Left colon (tissue), 2 donors: ENCODE measurements around the gene GNB1L. TPM values are rescaled to one million over a fixed set of nuclear protein-coding genes. Genes with fewer than 3 reads are reported as not detected.

Experiments
- ATAC-seq: fragments of 200-7000 bp; cut with Tn5 transposase; one replicate; pipeline ENCODE4 v1.9.1; 2020; ENCODE audit warnings: mild to moderate bottlenecking, moderate library complexity
- DNase-seq, 2 donors: peaks; one replicate each; pipeline ENCODE4 v3.0.0-alpha.2; 2020
- intact Hi-C, 2 donors: fragments of 100-400 bp; cut with DNase I in 1 of 2; cut with micrococcal nuclease in 1 of 2; formaldehyde crosslinking; loops; one replicate each; pipeline versions ENCODE4 v1.11.2 to v1.14.0; 2022; cut with DNase I, micrococcal nuclease
- long read RNA-seq: library from polyadenylated mRNA; unstranded; transcript quantifications from one replicate; pipeline ENCODE4 v2.0.0, GENCODE V29; 2021
- total RNA-seq, 2 donors: library from RNA; stranded (reverse); fragmentation: NEBNext Ultra II Directional; extraction: Animal tissue kit (Norgen Biotek cat#: 25700); gene quantifications; one replicate each; pipeline ENCODE4 v1.2.1, GENCODE V29; 2021
- donor health status: DM: no; HTN: no; CAD: no.
- donor health status: DM: yes; HTN: yes; CAD: no.

Gene GNB1L
- total RNA-seq = 1 to 10 TPM; 3.3 to 4.6 TPM
- long read RNA-seq, full-length matches to known transcripts = 13 of 24 reads
- long read RNA-seq, partial matches to known transcripts = 1 of 24 reads
- long read RNA-seq, other reads (novel, unspliced or antisense) = 10 of 24 reads

- intact Hi-C loops = no loop called here
- DNase-seq = peak; percentile 96 to 99
- peak; percentile 94 for ATAC-seq
Measured at GRCh38 chr22:19854778-19855503, at the start of gene GNB1L, which contains the start of gene RTL10. Gene GNB1L (minus strand): TSS chr22:19854874. CDS start chr22:19821355, 33,519 bp downstream. Gene RTL10 (minus strand): TSS chr22:19854874. CDS start chr22:19852261, 2,613 bp downstream.

GRCh38 chr22:19904174-19904856 is 49.6 kb upstream of the GNB1L start:
- DNase-seq (no peak), ATAC-seq (no peak)
- intact Hi-C loops = no loop called here

GRCh38 chr22:19903513-19903912 is 48.8 kb upstream of the GNB1L start:
- intact Hi-C loops = no loop called here
- ATAC-seq (no peak), DNase-seq (no peak)

GRCh38 chr22:19903031-19903430 is 48.4 kb upstream of the GNB1L start:
- intact Hi-C loops = no loop called here
- ATAC-seq (no peak), DNase-seq (no peak)

GRCh38 chr22:19902245-19902715 is 47.6 kb upstream of the GNB1L start:
- intact Hi-C loops = no loop called here
- ATAC-seq = no peak

GRCh38 chr22:19901577-19902244 is 47.0 kb upstream of the GNB1L start:
- DNase-seq = no peak
- no peak for ATAC-seq
- intact Hi-C loops = no loop called here

More at GRCh38 chr22:19902245-19902715, 47.6 kb upstream of the GNB1L start:
- DNase-seq = no peak

GRCh38 chr22:19900707-19901436 is 46.2 kb upstream of the GNB1L start:
- peak; percentile 99 for ATAC-seq
- peak; percentile 65 to 71 for DNase-seq
- intact Hi-C loops = no loop called here

GRCh38 chr22:19898831-19899567 is 44.3 kb upstream of the GNB1L start:
- DNase-seq (no peak), ATAC-seq (no peak)
- intact Hi-C loops = no loop called here

GRCh38 chr22:19898145-19898544 is 43.5 kb upstream of the GNB1L start:
- no peak for ATAC-seq
- DNase-seq = no peak
- intact Hi-C loops = no loop called here

GRCh38 chr22:19897726-19898125 is 43.1 kb upstream of the GNB1L start:
- ATAC-seq = no peak
- intact Hi-C loops = no loop called here
- no peak for DNase-seq

GRCh38 chr22:19896665-19897355 is 42.1 kb upstream of the GNB1L start:
- ATAC-seq = no peak
- no peak for DNase-seq
- intact Hi-C loops = no loop called here

- DNase-seq (no peak), ATAC-seq (no peak)
- intact Hi-C loops = no loop called here
Measured at GRCh38 chr22:19895160-19895849, 40.6 kb upstream of the GNB1L start.

- ATAC-seq (no peak), DNase-seq (no peak)
- intact Hi-C loops = no loop called here
Measured at GRCh38 chr22:19893363-19893762, 38.7 kb upstream of the GNB1L start.

- intact Hi-C loops = no loop called here
Measured at GRCh38 chr22:19892925-19893324, 38.3 kb upstream of the GNB1L start.

GRCh38 chr22:19892257-19892879 is 37.7 kb upstream of the GNB1L start:
- intact Hi-C loops = no loop called here
- ATAC-seq (no peak), DNase-seq (no peak)

More at GRCh38 chr22:19892925-19893324, 38.3 kb upstream of the GNB1L start:
- ATAC-seq (no peak), DNase-seq (no peak)
